Measurements from ENCODE around the gene BMAL2.

Gene BMAL2

GRCh38 chr12:27361372-27361771, 28.7 kb downstream of the BMAL2 start:
- no peak for DNase-seq

DNA sequence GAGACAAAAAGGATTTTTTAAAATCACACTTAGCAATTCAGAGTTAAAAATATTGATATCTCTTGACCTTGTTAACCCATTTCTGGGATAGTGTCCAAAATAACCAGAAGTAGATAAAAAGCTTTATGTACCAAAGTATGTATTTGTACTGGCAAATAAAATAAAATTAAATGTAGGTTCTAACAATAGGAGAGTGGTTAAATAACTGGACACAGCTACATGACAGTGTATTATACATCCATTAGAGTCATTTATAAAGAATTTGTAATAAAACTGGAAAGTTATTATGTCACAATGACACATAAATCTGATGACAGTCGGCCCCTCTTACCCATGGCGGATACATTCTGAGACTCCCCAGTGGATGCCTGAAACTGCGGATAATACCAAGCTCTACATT, 34.0 kb downstream of the BMAL2 start:
- no peak for DNase-seq

- DNase-seq: no peak
These were observed 34.4 kb downstream of the BMAL2 start for GRCh38 chr12:27367078-27367477.

GRCh38 chr12:27382171-27382795, 49.6 kb downstream of the BMAL2 start:
- DNase-seq: no peak
